Right lobe of liver (tissue), 6 donors: Measurements from ENCODE around the gene EHD4. TPM values are rescaled to one million over a fixed set of nuclear protein-coding genes. Genes with fewer than 3 reads are reported as not detected.

Source experiments
- ATAC-seq, 4 donors: fragments of 200-7000 bp; cut with Tn5 transposase; one replicate each; pipeline ENCODE4 v1.9.1; 2020; ENCODE audit warnings: mild to moderate bottlenecking in 4 of 4, moderate library complexity in 4 of 4
- DNase-seq, 3 donors: peaks; one replicate each; pipeline ENCODE4 v3.0.0-alpha.2; 2020
- H3K27ac ChIP-seq, 3 donors: fragments of 200-600 bp; one replicate each; pipeline ENCODE4 v1.8.0; 2022
- H3K27me3 ChIP-seq, 2 donors: fragments of 200-600 bp; one replicate each; pipeline ENCODE4 v1.8.0; 2022
- H3K36me3 ChIP-seq, 4 donors: fragments of 200-600 bp; sonication (generic) in 1 of 4; one replicate each; pipeline versions ENCODE4 v1.5.1 to v1.8.0; 2017 to 2022; ENCODE audit warnings: control low read depth in 1 of 4
- H3K4me1 ChIP-seq, 4 donors: fragments of 200-600 bp; sonication (generic) in 1 of 4; one replicate each; pipeline versions ENCODE4 v1.5.1 to v1.8.0; 2017 to 2022; ENCODE audit warnings: control low read depth in 1 of 4
- H3K4me3 ChIP-seq, 3 donors: fragments of 200-600 bp; one replicate each; pipeline ENCODE4 v1.8.0; 2022
- H3K9me3 ChIP-seq, 4 donors: fragments of 200-600 bp; sonication (generic) in 1 of 4; one replicate each; pipeline versions ENCODE4 v1.5.1 to v1.8.0; 2017 to 2022; ENCODE audit warnings: control low read depth in 1 of 4
- POLR2A ChIP-seq: fragments of 450-650 bp; IDR thresholded peaks from one replicate; pipeline ENCODE4 v1.6.1; 2017; ENCODE audit warnings: antibody characterized with exemption, mild to moderate bottlenecking
- WGBS: methylation state at CpG from one replicate; pipeline ENCODE4 v1.1.6; 2018; ENCODE audit warnings: low coverage, low lambda C conversion rate; ENCODE audit not compliant: insufficient coverage; ENCODE audit errors: missing lambda C conversion rate; 5-methylcytosine and 5-hydroxymethylcytosine counted together
- intact Hi-C, 2 donors: fragments of 100-400 bp; cut with DNase I; formaldehyde crosslinking; loops; one replicate each; pipeline versions ENCODE4 v1.11.2 to v1.14.1; 2022
- total RNA-seq, 6 experiments: library from RNA; depleted of rRNA in 2 of 6; stranded (reverse); fragments of >200 nt in 2 of 6; fragmentation: NEBNext Ultra II Directional in 3 of 6; extraction: Animal tissue kit (Norgen Biotek cat#: 25700) in 3 of 6; gene quantifications; one replicate each; pipeline versions ENCODE4 v1.1.0 to v1.2.4, GENCODE V29; 2016 to 2023
- TF ChIP-seq, protein P1 (sequence below), 4 donors: fragments of 200-600 bp in 3 of 4; fragments of 450-650 bp in 1 of 4; IDR thresholded peaks; one replicate each; pipeline versions ENCODE4 v1.5.1 to v1.8.0; 2016 to 2022; ENCODE audit warnings: antibody characterized with exemption in 4 of 4, mild to moderate bottlenecking in 2 of 4
- donor health status: DM: no; HTN: yes; CAD: no.
- donor health status: DM: no; HTN: no; CAD: no.
- donor health status: DM: no; HTN: no; CAD: no.
- donor health status: DM: no; HTN: yes; CAD: no.
- donor health status: DM: no; HTN: yes; CAD: no.

Gene EHD4
- total RNA-seq, 6 experiments from 2014 or later, result 4.7 to 21.5 (median 11.1) TPM

DNA sequence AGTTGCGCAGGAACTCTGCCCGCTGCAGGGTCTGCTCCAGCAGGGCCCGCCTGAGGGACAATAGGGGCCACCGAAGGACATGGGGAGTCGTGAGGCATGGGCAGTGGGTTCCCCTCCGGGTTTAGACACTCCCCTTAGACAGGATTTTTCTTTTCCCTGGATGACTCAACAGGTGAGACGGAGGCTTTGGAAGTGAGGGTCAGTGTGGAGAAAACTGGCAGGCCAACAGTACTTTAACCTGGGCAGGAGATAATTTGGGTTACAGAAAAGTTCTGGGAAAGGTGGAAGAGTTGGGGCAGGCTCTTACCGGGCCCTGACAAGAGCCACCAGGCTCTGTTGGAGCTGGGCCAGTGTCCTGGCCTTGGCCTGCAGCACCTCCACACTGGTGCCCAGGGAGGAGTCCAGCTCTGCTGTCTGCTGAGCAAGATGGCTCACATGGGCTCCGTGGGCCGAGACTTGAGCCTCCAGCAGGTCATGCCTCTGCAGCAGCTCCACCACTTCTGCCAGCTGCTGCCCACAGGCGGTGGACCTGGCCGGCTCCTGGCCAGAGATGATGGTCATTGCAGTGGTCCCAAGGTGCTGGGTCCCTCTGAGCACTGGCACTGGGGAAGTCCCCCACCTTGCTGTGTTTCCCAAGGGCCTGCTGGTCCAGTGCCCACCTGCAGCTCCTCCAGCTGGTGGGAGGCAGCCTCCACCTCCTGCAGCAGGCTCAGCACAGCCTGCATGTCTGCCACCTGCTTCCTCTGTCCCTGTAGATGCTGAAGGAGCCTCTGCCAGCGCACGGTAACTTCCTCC is 89.5 kb downstream of the EHD4 start:
- no peak overlapping the region for H3K4me3 ChIP-seq
- intact Hi-C loops, result no loop called here
- peak; percentile 46 to 78 (median 70) for DNase-seq

GRCh38 chr15:41881920-41882688 is 90.3 kb downstream of the EHD4 start:
- no peak for ATAC-seq

More for the DNA sequence above, 89.5 kb downstream of the EHD4 start:
- H3K4me1 ChIP-seq, result peaks cover 0 to 52% (median 25%) of the 10 kb centered on the region in 4 donors
- ATAC-seq, result peak; percentile 9 to 39 (median 25)
- H3K36me3 ChIP-seq, result no peaks in the 10 kb centered on the region
- H3K9me3 ChIP-seq, result no peaks in the 10 kb centered on the region
- H3K27me3 ChIP-seq, result no peaks in the 10 kb centered on the region
- 76% methylated on average over 7 of the region's 14 CpGs for WGBS
- TF ChIP-seq, protein P1, sequence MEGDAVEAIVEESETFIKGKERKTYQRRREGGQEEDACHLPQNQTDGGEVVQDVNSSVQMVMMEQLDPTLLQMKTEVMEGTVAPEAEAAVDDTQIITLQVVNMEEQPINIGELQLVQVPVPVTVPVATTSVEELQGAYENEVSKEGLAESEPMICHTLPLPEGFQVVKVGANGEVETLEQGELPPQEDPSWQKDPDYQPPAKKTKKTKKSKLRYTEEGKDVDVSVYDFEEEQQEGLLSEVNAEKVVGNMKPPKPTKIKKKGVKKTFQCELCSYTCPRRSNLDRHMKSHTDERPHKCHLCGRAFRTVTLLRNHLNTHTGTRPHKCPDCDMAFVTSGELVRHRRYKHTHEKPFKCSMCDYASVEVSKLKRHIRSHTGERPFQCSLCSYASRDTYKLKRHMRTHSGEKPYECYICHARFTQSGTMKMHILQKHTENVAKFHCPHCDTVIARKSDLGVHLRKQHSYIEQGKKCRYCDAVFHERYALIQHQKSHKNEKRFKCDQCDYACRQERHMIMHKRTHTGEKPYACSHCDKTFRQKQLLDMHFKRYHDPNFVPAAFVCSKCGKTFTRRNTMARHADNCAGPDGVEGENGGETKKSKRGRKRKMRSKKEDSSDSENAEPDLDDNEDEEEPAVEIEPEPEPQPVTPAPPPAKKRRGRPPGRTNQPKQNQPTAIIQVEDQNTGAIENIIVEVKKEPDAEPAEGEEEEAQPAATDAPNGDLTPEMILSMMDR (IDR thresholded peaks at IDR 0.05), result no peak
- no peak for TF ChIP-seq POLR2A
- peak overlapping the region in 1 of 3 donors; percentile 69 for H3K27ac ChIP-seq

GRCh38 chr15:41881550-41881919 is 90.8 kb downstream of the EHD4 start:
- WGBS, result 7% methylated on average over 7 of the region's 10 CpGs
- Histone ChIP-seq H3K27me3 (no peaks in the 10 kb centered on the region), H3K36me3 (no peaks in the 10 kb centered on the region), H3K4me3 (no peak overlapping the region), H3K4me1 (peaks cover 0 to 52% (median 25%) of the 10 kb centered on the region in 4 donors), H3K9me3 (no peaks in the 10 kb centered on the region), H3K27ac (peak overlapping the region in 1 of 3 donors; percentile 18)
- DNase-seq (peak; percentile 39 to 80 (median 78)), ATAC-seq (peak; percentile 26 to 54 (median 38))
- intact Hi-C loops, result no loop called here
- no peak for TF ChIP-seq POLR2A
- TF ChIP-seq, protein P1 (IDR thresholded peaks at IDR 0.05), result no peak

More at GRCh38 chr15:41881920-41882688, 90.3 kb downstream of the EHD4 start:
- 30% methylated on average over 19 of the region's 81 CpGs for WGBS
- no peak for DNase-seq
- TF ChIP-seq POLR2A, result no peak
- TF ChIP-seq, protein P1 (IDR thresholded peaks at IDR 0.05), result no peak
- Histone ChIP-seq H3K4me3 (no peak overlapping the region), H3K4me1 (peaks cover 0 to 52% (median 25%) of the 10 kb centered on the region in 4 donors), H3K27me3 (no peaks in the 10 kb centered on the region), H3K36me3 (no peaks in the 10 kb centered on the region), H3K9me3 (no peaks in the 10 kb centered on the region), H3K27ac (peak overlapping the region in 1 of 3 donors; percentile 69)
- intact Hi-C loops, result no loop called here

- Histone ChIP-seq H3K36me3 (no peaks in the 10 kb centered on the region), H3K4me3 (no peak overlapping the region), H3K9me3 (no peaks in the 10 kb centered on the region), H3K27ac (peak overlapping the region in 1 of 3 donors; percentile 18), H3K4me1 (peaks cover 0 to 52% (median 25%) of the 10 kb centered on the region in 4 donors), H3K27me3 (no peaks in the 10 kb centered on the region)
- DNase-seq (no peak), ATAC-seq (no peak)
- WGBS, result 21% methylated on average over 3 of the region's 8 CpGs
- intact Hi-C loops, result no loop called here
- TF ChIP-seq, protein P1 (IDR thresholded peaks at IDR 0.05), result no peak
- no peak for TF ChIP-seq POLR2A
Observed at GRCh38 chr15:41881086-41881485, 91.3 kb downstream of the EHD4 start.
